HL-60 (cell line): ENCODE measurements around the gene TENM3.

Experiments used
- DNase-seq, 2 experiments: peaks; one replicate each; pipeline ENCODE4 v3.0.0-alpha.2; 2010 to 2020; ENCODE audit warnings: low read depth in 1 of 2, low spot score in 1 of 2
- H3K27ac ChIP-seq: fragments of 250-450 bp; sonication (Bioruptor Pico); replicated peaks from 2 replicates; pipeline ENCODE4 v1.5.1; 2020; ENCODE audit warnings: mild to moderate bottlenecking, moderate library complexity
- H3K27me3 ChIP-seq: fragments of 250-450 bp; sonication (Bioruptor Pico); 2 replicates; pipeline ENCODE4 v1.5.1; 2021; ENCODE audit warnings: mild to moderate bottlenecking, moderate library complexity; ENCODE audit not compliant: insufficient read depth, poor library complexity, severe bottlenecking
- H3K4me3 ChIP-seq: replicated peaks from 2 replicates; pipeline ENCODE4 v1.5.1; 2011; ENCODE audit warnings: mild to moderate bottlenecking, control low read depth, low read length; ENCODE audit not compliant: insufficient read depth
- GABPA ChIP-seq: IDR thresholded peaks from 2 replicates; pipeline ENCODE4 v1.6.1; 2012; ENCODE audit warnings: low read depth
- POLR2AphosphoS5 ChIP-seq: IDR thresholded peaks from 2 replicates; pipeline ENCODE4 v1.6.1; 2012; ENCODE audit warnings: low read depth
- SPI1 ChIP-seq: IDR thresholded peaks from 2 replicates; pipeline ENCODE4 v1.6.1; 2012; ENCODE audit warnings: low read depth, mild to moderate bottlenecking, borderline replicate concordance
- TF ChIP-seq, protein P1 (sequence below): IDR thresholded peaks from 2 replicates; pipeline ENCODE4 v1.6.1; 2012; ENCODE audit warnings: low read depth; ENCODE audit not compliant: insufficient replicate concordance
- TF ChIP-seq, protein P2 (sequence below): IDR thresholded peaks from one replicate; pipeline ENCODE4 v1.5.1; 2011; ENCODE audit warnings: low read length, control low read depth, inconsistent platforms; ENCODE audit not compliant: insufficient read depth

The TENM3 gene

DNA sequence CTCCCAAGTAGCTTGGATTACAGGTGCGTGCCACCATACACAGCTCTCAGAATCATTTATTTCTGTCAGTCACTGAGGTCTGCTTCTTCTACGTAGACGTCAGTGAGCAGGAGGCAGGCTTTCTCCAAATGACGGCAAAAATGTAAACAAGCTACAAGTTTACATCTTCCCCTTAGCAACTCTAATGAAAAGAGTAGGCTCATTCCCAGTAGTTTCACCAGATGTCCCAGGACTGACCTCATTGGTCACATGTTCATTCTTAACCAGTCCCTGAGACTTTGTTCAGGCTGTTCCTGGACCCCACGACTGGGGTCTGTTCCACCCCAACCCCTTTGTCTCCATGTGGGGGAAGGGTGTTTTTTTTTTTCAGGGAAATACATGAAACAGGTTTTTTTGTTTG, 67.1 kb downstream of the TENM3 start:
- TF ChIP-seq POLR2AphosphoS5, result no peak
- TF ChIP-seq, protein P1, sequence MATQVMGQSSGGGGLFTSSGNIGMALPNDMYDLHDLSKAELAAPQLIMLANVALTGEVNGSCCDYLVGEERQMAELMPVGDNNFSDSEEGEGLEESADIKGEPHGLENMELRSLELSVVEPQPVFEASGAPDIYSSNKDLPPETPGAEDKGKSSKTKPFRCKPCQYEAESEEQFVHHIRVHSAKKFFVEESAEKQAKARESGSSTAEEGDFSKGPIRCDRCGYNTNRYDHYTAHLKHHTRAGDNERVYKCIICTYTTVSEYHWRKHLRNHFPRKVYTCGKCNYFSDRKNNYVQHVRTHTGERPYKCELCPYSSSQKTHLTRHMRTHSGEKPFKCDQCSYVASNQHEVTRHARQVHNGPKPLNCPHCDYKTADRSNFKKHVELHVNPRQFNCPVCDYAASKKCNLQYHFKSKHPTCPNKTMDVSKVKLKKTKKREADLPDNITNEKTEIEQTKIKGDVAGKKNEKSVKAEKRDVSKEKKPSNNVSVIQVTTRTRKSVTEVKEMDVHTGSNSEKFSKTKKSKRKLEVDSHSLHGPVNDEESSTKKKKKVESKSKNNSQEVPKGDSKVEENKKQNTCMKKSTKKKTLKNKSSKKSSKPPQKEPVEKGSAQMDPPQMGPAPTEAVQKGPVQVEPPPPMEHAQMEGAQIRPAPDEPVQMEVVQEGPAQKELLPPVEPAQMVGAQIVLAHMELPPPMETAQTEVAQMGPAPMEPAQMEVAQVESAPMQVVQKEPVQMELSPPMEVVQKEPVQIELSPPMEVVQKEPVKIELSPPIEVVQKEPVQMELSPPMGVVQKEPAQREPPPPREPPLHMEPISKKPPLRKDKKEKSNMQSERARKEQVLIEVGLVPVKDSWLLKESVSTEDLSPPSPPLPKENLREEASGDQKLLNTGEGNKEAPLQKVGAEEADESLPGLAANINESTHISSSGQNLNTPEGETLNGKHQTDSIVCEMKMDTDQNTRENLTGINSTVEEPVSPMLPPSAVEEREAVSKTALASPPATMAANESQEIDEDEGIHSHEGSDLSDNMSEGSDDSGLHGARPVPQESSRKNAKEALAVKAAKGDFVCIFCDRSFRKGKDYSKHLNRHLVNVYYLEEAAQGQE, result no peak
- TF ChIP-seq SPI1, result no peak
- no peak for TF ChIP-seq GABPA
- TF ChIP-seq, protein P2, sequence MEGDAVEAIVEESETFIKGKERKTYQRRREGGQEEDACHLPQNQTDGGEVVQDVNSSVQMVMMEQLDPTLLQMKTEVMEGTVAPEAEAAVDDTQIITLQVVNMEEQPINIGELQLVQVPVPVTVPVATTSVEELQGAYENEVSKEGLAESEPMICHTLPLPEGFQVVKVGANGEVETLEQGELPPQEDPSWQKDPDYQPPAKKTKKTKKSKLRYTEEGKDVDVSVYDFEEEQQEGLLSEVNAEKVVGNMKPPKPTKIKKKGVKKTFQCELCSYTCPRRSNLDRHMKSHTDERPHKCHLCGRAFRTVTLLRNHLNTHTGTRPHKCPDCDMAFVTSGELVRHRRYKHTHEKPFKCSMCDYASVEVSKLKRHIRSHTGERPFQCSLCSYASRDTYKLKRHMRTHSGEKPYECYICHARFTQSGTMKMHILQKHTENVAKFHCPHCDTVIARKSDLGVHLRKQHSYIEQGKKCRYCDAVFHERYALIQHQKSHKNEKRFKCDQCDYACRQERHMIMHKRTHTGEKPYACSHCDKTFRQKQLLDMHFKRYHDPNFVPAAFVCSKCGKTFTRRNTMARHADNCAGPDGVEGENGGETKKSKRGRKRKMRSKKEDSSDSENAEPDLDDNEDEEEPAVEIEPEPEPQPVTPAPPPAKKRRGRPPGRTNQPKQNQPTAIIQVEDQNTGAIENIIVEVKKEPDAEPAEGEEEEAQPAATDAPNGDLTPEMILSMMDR, result no peak
- Histone ChIP-seq H3K4me3 (no peak overlapping the region), H3K27ac (no peak overlapping the region), H3K27me3 (no peaks in the 10 kb centered on the region)
- no peak for DNase-seq

DNA sequence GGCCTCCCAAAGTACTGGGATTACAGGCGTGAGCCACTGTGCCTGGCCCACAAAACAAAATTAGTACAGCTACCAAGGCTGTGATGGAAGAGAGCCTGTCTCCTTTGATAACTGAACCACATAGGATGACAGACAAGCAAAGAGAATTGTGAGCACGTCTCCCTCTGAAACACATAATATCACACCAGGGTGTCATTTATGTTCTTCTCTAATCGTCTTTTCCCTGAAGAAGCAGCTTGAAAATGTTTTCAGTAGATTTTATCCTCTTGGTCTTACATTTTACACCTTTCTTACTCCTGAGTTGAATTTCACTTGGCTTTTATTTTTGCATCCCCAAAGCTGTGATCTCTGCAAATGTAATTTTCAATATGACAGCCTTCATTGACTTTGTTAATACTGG, 67.8 kb downstream of the TENM3 start:
- Histone ChIP-seq H3K4me3 (no peak overlapping the region), H3K27me3 (no peaks in the 10 kb centered on the region), H3K27ac (no peak overlapping the region)
- TF ChIP-seq GABPA, result no peak
- no peak for TF ChIP-seq SPI1
- TF ChIP-seq, protein P2, result no peak
- TF ChIP-seq POLR2AphosphoS5, result no peak
- TF ChIP-seq, protein P1, result no peak
- no peak for DNase-seq

DNA sequence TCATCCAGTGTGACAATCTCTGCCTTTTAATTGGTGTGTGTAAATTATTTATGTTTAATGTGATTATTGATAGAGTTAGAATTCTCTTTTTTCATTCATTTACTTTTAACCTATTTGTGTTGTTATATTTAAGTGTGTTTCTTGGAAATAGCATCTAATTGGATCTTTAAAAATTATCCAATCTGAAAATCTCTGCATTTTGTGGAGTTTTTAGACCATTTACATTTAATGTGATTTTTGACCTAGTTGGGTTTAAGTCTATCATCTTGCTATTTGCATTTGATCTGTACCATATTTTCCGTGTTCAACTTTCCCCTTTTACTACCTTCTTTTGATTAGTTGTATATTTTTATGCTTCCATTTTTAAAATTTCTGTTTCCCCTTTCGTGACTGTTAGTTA, 71.3 kb downstream of the TENM3 start:
- no peaks in the 10 kb centered on the region for H3K27me3 ChIP-seq
- DNase-seq, result no peak
- no peak overlapping the region for H3K4me3 ChIP-seq
- H3K27ac ChIP-seq, result no peak overlapping the region
- no peak for TF ChIP-seq POLR2AphosphoS5
- TF ChIP-seq, protein P2, result no peak
- TF ChIP-seq, protein P1, result no peak
- no peak for TF ChIP-seq SPI1
